ENCODE data around the gene ADAMTS14. TPM values are rescaled to one million over a fixed set of nuclear protein-coding genes. Genes with fewer than 3 reads are reported as not detected.
A peak's percentile ranks its signal among the peaks of the same experiment; 100 is the strongest.

Gene ADAMTS14
- total RNA-seq, 4 donors from 2014 or later, result 0.15 to 0.51 (median 0.40) TPM

DNA sequence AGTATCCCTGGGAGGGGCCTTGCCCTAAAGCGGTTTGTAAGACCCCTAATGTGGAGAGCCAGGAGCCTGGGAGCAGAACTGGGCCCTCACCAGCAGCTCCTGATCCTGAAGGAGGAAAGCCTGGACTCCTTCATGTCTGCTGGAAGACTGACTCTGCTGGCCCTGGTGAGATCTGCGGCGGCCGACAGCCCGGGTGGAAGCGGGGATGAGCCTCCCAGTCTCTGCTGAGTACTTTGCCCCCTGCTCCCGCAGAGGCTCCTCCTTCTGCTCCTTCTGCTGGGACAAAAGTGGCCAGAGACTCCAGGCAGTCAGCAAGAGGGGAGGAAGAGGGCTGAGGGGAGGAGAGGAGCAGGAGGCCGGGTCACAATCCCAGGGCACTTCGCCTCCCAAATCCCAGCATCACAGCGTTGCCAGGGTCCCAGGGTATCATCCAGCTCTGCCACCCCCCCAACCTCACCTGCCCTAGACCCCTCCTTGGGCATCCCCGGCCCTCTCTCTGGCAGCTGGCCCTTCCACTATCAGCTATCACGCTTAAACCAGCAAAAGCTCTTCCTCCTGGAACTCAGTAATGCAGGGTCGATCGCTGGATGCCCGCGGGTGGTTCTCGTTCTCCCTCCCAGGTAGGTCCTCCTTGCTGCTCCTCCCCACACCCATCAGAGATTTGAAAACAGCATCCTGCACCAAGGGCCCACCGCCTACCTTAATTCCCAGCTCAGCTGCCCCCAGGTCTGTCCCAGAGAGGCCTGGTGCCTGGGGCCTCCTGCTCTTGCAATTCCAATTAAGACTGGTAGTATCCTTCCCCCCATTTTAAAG lies 105.0 kb downstream of the ADAMTS14 start:
- Histone ChIP-seq H3K4me1 (peaks cover 28% of the 10 kb centered on the region), H3K27ac (no peak overlapping the region), H3K36me3 (no peaks in the 10 kb centered on the region), H3K4me3 (no peak overlapping the region), H3K27me3 (no peaks in the 10 kb centered on the region), H3K9me3 (no peaks in the 10 kb centered on the region)
- 88% methylated on average over 11 of the region's 18 CpGs for WGBS
- TF ChIP-seq POLR2A (IDR thresholded peaks at IDR 0.05) (no peak), EP300 (IDR thresholded peaks at IDR 0.05) (no peak), POLR2AphosphoS5 (IDR thresholded peaks at IDR 0.05) (no peak)
- TF ChIP-seq, protein P1, sequence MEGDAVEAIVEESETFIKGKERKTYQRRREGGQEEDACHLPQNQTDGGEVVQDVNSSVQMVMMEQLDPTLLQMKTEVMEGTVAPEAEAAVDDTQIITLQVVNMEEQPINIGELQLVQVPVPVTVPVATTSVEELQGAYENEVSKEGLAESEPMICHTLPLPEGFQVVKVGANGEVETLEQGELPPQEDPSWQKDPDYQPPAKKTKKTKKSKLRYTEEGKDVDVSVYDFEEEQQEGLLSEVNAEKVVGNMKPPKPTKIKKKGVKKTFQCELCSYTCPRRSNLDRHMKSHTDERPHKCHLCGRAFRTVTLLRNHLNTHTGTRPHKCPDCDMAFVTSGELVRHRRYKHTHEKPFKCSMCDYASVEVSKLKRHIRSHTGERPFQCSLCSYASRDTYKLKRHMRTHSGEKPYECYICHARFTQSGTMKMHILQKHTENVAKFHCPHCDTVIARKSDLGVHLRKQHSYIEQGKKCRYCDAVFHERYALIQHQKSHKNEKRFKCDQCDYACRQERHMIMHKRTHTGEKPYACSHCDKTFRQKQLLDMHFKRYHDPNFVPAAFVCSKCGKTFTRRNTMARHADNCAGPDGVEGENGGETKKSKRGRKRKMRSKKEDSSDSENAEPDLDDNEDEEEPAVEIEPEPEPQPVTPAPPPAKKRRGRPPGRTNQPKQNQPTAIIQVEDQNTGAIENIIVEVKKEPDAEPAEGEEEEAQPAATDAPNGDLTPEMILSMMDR (IDR thresholded peaks at IDR 0.05), result no peak
- peak in 1 of 2 donors; percentile 60 for DNase-seq (ENCODE audit: low spot score in 2 of 2)

DNA sequence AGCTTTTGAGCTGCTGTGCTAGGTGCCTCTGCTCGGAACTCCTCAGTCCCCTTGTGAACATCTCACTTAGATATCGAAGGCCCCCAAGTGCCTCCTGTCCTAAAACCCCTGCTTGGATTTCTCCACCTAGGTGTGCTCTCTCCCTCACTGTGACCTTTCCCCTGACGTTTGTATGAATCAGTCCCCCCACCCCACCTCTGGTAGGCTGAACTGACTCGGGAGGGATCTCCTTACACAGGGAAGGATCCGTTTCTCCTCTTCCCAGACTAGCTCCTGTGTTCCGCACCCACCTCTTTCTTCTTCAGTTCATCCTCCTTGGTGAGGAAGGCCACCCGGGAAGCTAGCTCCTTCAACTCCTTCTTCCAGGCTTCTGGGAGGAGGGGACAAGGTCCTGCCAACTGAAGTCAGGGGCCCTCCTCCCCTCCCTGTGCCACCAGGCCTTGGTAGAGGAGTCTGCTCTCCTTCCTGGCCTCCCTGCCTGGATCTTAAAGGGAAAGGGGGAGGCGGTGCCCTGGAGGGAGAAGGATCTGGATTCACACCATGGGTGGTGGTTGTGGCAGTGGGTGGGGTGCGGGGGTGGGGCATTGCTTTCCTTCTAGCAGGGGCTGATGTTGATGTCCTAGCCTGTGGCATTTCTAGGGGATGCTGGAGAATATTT lies 106.1 kb downstream of the ADAMTS14 start:
- Histone ChIP-seq H3K27ac (no peak overlapping the region), H3K9me3 (no peaks in the 10 kb centered on the region), H3K36me3 (no peaks in the 10 kb centered on the region), H3K4me1 (peaks cover 28% of the 10 kb centered on the region), H3K27me3 (no peaks in the 10 kb centered on the region), H3K4me3 (no peak overlapping the region)
- TF ChIP-seq EP300 (IDR thresholded peaks at IDR 0.05) (no peak), POLR2A (IDR thresholded peaks at IDR 0.05) (no peak), POLR2AphosphoS5 (IDR thresholded peaks at IDR 0.05) (no peak)
- TF ChIP-seq, protein P1 (IDR thresholded peaks at IDR 0.05), result no peak
- WGBS, result 78% methylated on average over 7 of the region's 9 CpGs
- DNase-seq (ENCODE audit: low spot score in 2 of 2), result no peak

DNA sequence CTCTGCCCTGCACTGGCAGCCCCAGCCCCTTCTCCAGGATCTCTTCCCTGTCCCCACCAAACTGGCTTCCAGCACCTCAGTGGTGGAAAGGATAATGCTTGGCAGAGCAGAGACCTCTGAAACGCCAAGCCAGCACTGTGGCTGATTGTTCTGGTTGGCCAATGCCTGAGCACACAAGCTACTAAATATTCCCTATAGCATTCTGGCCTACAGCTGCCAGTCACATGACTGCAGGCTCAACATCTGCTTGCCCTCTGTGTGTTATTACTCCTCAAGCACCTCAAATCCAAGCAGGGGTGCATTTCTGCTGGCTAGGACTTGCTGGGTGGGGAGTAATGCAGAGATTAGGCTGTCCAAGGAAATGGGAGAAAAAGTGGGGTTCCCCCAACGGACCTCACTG lies 106.8 kb downstream of the ADAMTS14 start:
- WGBS, result 38% methylated on average over 2 of the region's 2 CpGs
- H3K27ac ChIP-seq, result no peak overlapping the region
- DNase-seq (ENCODE audit: low spot score in 2 of 2), result no peak
- H3K36me3 ChIP-seq, result no peaks in the 10 kb centered on the region
- H3K27me3 ChIP-seq, result no peaks in the 10 kb centered on the region
- no peaks in the 10 kb centered on the region for H3K9me3 ChIP-seq
- no peak overlapping the region for H3K4me3 ChIP-seq
- TF ChIP-seq, protein P1 (IDR thresholded peaks at IDR 0.05), result no peak
- TF ChIP-seq POLR2AphosphoS5 (IDR thresholded peaks at IDR 0.05) (no peak), EP300 (IDR thresholded peaks at IDR 0.05) (no peak), POLR2A (IDR thresholded peaks at IDR 0.05) (no peak)
- H3K4me1 ChIP-seq, result peaks cover 28% of the 10 kb centered on the region

DNA sequence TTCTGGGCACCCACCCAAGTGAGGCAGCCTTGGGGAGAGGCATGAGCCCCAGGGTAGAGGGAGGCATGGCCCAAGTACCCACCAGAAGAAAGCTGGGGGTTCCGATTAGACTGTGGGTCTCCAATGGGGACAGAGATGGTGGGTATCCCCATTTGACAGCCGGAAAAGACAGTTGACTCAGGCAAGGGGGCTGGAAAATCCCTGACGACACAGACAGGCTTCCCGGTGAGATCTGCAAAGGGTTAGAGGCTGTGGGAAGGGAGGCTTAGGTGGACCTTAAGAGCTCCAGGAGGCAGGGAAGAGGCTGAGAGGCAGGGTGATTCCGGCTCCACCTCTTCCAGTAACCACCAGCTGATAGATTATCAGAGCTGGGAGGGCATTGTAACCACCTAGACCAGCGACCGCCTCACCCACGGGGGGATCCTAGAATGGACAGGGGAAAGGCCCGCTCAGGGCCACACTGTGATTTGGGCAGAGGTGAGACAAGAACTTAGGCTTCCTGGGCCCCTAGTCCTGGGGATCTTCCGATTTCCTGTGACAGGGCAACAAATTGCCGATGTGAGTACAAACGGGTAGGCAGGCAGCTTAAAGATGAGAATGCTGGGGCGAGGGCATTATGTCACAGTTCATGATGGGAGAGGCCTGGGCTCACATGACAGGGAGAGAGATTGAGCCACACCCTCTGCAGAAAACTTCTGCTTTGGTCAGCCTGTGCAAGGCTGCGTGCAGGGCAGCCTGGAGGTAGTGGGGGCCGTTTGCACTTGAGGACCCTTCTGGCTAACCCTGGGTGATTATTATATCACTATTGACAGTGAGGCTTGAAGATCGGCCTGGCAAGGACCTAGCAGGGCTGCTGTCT lies 107.4 kb downstream of the ADAMTS14 start:
- no peaks in the 10 kb centered on the region for H3K9me3 ChIP-seq
- H3K27me3 ChIP-seq, result no peaks in the 10 kb centered on the region
- TF ChIP-seq, protein P1 (IDR thresholded peaks at IDR 0.05), result no peak
- no peak for TF ChIP-seq POLR2A (IDR thresholded peaks at IDR 0.05)
- TF ChIP-seq POLR2AphosphoS5 (IDR thresholded peaks at IDR 0.05), result no peak
- no peak for TF ChIP-seq EP300 (IDR thresholded peaks at IDR 0.05)
- no peak overlapping the region for H3K4me3 ChIP-seq
- no peak overlapping the region for H3K27ac ChIP-seq
- H3K4me1 ChIP-seq, result peaks cover 28% of the 10 kb centered on the region
- no peaks in the 10 kb centered on the region for H3K36me3 ChIP-seq
- no peak for DNase-seq (ENCODE audit: low spot score in 2 of 2)
- WGBS, result 76% methylated on average over 14 of the region's 16 CpGs
